Fibroblast of gingiva (primary cell): Measurements from ENCODE around the gene BRDT.

Experiments used
- DNase-seq: peaks from one replicate; pipeline ENCODE4 v3.0.0-alpha.2; 2011; ENCODE audit warnings: low read depth

Gene BRDT

DNA sequence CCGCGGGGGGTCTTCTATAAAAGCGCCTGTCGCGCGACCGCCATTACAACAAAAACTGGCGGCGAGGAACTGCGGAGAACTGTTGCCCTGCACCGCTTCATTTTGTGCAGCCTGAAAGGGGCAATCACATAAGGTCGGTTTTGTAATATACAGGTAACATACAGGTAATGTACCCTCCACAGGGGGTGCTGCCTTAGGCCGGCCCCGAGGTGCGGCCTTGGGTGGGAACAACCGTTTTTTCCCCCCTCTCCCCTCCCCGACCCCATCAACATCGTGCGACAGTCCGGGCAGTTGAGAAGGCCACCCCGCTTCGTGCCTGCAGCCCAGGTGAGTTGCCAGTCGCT lies at the start of gene BRDT:
BRDT (plus strand) TSS at position 46 of the 344 bp plus-strand sequence. CDS start 13,354 bp downstream, outside the sequence.
- DNase-seq, result no peak

DNA sequence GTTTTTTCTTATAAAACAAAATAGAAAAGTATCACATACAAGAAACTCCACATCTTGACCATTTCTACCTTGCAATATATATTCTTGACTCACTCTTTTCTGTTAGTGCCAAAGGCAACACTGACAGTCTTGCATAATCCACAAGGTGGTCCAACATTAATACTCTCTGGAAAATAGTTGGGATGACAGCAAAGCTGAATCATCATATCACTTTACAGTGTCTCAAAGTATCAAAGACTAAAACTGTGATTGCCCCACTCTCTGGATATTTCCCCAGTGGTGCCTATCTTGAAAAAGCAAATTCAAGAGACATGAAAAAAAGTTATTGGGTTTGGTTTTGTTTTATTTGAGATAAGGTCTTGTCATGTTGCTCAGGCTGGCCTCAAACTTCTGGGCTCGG lies 48.6 kb upstream of the BRDT start:
- peak; percentile 94 for DNase-seq

DNA sequence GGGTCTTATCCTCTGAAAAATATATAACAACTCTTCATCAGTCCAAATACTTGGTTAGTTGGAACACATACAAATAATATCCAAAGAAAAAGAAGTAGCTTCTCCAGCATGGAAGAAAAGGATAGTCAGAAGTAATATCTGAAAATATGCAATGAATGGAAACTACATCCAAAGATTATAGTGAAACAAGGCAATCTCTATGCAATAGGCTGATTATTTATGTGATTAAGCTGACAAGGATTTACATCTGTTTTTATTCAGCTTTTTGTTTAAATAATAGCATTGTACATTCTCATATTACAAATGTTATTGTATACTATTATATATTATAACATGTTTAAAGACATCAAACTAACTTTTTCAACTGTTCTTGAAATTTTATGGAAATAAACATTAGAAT lies 48.0 kb upstream of the BRDT start:
- peak; percentile 70 for DNase-seq

DNA sequence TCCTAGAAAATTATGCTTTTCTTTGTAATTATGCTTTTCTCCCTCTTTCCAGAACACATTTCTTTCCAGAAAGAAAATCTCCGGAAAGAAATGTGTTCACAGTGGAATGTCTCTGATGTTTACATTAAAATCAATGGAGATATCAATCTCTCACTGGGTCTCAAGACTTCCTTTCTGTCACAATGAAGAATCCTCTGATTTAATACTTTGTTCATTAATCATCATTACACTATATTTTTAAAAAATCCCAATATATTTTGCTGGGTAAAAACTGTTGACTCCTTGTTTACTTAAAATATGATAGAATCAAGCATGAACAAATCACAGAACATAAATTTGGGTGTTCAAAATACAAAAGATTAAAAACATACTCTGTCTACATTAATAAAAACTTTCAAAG lies 36.9 kb upstream of the BRDT start:
- no peak for DNase-seq

DNA sequence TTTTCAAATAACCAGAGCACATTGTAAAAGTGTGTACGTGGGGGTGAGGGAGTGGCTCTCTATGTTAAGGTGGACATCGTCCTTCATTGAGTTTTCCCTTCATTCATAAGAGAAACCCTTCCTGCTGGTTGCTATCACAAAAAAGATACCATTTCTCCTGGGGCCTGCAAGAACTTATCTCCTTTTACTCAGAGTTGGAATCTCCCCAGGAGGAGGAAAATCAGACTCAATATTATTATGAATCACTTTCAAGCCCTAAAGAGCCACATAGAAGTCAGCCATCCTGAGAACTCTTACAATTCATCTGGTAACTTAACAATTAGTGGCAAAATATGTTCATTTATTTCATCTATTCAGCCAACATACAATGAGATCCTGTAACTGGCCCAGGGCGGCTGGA lies 36.2 kb upstream of the BRDT start:
- no peak for DNase-seq

DNA sequence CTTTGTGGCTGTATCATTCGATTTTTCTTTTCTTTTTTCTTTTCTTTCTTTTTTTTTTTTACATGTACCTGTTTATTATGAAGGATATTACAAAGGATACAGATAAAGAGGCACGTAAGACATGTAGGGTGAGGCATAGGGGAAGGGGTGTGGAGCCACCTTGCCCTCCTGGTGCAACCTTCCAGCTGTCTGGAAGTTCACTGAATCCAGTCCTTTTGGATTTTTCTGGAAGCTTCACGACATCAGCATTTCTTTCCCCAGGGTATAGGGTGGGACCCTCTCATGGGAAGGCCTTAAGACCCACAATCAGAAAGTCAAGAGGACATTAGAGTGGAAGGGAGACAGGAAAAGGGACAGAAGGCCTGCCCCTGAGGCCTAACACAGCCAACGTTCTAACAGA lies 33.2 kb upstream of the BRDT start:
- no peak for DNase-seq

DNA sequence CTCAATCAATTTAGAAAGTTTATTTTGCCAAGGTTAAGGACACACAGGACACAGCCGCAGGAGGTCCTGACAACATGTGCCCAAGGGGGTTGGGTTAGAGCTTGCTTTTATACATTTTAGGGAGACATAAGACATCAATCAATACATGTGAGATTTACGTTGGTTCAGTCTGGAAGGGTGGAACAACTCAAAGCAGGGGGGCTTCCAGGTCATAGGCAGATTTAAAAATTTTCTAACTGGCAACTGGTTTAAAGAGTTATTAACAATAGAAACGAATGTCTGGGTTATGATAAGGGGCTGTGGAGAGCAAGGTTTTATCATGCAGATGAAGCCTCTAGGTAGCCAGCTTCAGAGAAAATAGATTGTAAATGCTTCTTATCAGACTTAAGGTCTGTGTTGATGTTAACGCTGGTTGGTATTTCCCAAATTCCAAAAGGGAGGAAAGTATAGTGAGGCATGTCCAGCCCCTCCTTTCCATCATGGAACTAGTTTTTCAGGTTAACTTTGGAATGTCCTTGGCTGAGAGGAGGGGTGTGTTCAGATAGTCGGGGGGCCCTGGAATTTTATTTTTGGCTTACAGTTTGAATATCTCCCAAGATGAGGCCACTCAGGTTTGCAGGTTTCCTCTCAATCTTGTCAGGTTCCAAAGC lies 32.3 kb upstream of the BRDT start:
- DNase-seq, result no peak

DNA sequence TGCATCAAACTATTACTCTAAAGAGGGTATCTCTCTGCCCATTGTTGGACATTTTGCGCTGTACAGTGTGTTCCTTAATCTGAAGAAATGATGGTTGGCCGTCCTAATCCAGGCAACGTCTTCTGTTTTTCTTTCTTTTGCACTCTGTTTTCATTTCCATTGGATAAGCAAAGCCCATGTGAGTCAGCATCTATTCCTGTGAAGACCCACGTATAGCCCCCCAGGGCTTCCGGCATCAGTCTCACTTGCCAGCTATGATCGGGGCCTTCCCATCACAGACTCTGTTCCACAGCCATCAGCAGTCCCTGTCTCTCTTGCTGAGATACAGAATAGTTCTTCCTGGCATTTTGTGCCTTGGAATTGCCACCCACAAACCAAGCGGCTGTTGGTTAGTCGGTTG lies 29.2 kb upstream of the BRDT start:
- DNase-seq, result no peak

DNA sequence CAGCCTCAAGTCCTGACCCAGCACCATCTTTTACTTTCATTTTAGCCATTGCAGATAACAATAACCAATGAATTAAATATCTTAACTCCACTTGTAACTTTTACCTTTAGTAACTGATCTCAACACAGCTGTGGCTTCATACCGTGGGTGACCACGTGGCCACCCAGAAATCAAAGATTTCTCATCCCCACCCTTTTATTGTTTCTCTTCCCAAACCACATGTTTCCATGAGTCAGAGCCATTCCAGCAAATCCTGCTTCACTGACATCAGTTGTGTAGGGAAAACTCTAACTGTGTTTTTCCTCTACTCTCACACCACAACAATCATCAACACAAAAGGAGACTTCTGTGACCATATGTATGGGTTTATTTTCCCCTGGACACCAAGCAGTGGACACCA lies 25.1 kb upstream of the BRDT start:
- peak; percentile 60 for DNase-seq

DNA sequence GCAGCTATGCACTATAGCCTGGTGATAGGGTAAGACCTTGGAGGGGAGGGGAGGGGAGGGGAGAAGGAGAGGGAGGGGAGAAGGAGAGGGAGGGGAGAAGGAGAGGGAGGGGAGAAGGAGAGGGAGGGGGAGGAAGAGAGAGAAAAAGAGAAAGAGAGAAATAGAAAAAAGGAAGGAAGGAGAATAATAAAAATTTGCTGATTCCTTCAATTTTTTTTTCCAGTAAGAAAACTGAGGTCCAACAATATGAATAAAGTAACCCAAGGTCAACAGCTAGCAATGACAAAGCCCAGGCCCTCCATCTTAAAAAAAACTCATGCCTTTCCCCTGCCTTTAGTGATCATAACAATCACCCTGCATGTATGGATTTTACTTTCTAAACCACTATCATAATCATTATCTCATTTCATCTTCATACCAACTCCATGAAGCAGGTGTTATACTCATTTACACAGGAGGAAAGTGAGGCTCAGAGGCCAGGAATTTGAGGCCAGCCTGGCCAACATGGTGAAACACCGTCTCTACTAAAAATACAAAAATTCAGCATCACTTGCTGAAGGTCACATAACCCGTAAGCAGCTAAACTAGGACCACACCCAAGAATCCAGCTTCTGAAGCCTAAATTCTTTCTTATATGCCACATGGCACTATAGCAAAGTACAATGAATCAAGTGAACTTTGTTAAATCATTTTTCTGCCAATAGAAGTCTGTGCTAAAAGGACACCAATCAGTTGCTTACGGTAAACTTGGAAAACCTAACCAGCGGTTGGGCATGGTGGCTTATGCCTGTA lies 23.4 kb upstream of the BRDT start:
- DNase-seq, result no peak

DNA sequence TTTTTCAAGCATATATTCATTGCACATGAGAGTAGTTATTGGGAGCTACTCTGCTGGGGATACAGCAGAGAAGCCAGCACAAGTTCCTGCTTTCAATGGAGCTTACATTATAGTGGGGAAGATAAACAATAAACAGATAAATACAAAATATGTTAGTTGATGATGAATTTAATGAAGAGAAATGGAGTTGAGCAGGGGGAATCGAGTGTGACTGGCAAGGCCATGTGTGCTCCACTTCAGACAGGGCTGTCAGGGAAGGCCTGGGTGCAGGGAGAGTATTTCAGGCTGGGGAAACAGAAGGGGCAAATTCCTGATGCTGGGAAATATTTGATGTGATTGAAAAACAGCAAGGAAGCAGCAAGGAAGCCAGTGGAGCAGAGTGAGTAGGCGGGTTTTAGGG lies 21.2 kb upstream of the BRDT start:
- no peak for DNase-seq

DNA sequence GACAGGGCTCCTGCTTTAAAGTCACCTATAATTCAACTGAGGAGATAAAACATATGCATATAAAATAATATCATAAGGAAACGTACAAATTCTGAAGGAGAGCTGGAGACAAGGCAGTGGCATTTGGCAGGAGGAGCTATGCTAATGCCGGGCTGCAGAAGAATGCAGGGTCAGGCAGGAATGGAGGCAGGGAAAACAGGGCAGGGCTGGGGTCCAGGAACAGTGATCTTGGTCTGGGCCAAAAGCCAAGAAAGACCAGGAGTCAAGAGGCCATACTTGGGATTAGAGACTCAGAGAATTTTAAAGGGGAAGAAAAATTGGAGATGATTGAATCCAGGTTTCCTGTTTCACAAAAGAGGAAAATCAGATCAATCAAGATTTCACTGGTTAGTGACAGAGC lies 20.0 kb upstream of the BRDT start:
- DNase-seq, result peak; percentile 7

DNA sequence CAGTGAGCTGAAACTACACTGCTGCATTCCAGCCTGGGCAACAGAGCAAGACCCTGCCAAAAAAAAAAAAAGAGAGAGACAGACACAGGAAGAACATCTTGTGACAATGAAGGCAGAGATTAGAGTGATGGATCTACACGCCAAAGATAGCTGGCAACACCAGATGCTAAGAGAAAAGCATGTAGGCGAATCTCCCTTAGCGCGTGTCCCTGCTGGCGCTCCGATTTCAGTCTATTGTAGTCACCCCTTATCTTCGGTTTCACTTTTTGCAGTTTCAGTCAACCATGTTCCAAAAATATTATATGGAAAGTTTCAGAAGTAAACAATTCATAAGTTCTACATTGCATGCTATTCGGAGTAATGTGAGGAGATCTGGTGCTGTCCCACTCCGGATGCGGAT lies 11.6 kb upstream of the BRDT start:
- no peak for DNase-seq

DNA sequence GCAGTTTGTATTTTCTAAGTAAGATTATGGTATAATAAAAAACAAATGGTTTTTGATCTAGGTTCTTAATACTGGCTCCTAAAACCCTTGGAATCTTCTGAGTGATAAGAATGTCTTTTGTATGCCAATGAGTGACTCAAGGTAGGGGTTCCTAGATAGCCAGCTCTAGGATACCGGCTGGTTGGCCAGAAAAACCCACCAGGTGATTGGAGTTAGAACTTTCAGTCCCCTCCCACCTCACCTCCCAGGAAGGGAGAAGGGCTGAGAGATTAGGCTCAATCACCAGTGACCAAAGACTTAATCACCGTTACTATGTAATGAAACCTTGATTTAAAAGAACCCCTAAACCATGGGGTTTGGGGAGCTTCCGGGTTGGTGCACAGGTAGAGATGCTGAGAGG lies 8.7 kb upstream of the BRDT start:
- no peak for DNase-seq

DNA sequence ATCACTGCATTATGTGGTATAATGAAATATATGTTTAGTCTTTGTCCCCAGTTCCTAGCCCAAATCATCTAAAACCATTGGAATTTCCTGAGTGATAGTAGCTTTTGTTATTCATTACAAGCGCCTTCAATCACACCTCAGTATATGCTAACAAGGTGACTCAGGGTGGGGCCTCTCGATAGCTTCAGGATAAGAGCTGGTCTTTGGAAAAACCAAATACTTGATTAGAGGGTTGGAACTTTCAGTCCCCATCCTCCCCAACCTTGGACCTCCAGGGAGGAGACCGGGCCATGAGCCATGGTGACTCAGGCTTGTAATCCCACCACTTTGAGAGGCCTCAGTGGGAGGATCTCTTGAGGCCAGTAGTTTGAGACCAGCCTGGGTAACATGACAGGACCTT lies 5.1 kb upstream of the BRDT start:
- no peak for DNase-seq

DNA sequence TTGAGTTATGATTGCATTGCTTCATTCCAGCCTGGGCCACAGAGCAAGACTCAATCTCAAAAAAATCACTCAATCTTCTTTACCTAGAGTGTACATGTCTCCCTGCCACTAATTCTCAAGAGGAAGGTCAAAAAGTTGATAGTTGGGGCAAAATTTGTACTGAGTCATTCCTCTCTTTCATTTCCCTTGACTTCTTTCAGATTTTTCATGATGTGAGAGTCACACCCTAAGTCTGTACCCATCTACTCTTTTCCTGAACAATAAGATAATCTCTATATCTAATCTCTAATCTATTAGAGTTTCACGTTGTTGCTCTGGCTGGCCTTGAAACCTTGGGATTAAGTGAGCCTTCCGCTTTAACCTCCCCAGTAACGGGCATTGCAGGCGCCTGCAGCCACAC lies 1.1 kb upstream of the BRDT start:
- DNase-seq, result no peak

DNA sequence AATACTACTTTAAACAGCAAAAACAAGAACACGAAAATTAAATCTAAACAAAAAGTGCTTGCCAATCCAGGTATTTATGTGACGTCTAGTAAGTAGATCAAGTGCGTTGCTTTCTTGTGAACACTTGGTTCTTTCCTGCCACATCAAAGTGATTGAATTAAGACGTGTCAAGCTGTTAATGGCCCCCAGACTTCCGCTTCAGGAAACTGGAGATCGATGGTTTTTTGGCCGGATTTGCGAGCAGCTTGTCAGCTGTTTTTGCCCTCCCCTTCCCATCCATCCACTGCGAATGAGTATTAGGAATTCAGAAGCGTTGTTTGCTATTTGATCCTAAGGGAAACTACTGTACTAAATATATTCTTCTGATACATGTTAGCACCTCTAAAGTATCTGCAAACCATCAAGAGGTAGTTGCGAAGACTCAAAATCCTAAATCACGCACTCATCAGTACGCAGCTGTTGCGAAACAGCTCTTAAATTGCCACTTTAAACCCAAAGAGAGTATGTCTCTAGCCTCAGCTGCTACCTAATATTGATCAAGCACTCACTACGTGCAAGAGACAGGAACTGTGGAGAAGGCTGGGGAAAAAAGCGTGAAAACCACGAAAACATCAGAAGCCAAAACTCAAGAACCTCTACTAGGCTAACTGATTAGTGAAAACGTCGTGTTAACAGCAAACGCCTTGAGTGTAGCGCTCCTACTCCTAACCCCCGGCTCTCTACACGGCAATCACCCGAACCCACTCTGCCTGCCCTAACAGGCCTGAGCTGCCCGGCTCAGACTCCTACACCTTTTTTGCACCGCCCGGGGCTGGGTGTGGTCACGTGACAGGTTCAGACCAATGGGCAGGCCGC lies 473 bp upstream of the BRDT start:
- DNase-seq, result no peak

DNA sequence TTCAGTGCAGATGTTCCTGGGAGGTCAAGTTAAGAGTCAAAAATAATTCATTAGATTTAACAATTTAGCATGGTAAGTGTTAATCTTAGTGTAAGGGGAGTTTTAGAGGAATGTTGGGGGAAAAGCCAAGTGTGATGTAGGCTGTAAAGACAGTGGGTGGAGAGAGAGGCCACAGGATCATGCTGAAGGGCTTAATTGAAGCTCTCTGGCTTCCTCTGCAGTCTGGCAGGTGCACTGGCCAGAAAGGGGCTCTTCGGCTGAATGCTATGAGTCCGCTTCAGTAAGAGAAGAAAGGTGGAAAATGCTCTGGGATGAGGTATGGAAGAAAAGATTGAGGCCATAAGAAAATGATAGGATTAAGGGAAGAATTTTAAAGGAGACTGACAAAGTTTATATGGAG lies 3.0 kb downstream of the BRDT start:
- no peak for DNase-seq

DNA sequence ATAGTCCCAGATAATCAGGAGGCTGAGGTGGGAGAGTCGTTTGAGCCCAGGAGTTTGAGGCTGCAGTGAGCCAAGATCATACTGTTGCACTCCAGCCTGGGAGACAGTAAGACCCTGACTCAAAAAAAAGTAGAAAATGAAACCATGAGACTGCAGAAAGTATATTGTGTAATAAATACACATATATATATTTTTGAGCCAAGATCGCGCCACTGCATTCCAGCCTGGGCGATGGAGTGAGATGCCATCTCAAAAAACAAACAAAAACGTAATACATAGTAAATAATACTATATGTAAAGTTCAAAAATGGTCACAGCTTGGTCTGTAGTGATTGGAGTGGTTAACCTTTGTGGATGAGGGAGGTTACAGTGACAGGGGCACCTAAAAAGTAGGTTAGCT lies 9.7 kb downstream of the BRDT start:
- no peak for DNase-seq

DNA sequence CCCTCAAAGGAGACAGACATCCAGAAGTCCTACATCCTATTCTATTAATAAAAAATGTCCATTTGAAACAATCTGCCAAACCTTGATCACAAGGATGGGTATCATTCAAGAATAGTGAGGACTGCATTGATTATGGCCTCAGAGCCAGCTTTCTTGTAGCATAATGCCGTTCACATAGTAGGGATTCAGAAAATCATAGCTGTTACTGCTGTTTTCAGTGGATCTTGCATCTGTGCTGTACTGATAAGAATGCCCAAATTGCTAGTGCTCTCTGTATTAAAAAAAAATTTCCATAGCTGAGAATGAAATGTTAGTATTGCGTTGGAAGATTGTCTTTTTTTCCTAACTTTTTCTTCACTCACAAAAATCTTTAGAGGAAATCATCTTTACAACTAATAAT lies 19.1 kb downstream of the BRDT start:
- DNase-seq, result no peak

DNA sequence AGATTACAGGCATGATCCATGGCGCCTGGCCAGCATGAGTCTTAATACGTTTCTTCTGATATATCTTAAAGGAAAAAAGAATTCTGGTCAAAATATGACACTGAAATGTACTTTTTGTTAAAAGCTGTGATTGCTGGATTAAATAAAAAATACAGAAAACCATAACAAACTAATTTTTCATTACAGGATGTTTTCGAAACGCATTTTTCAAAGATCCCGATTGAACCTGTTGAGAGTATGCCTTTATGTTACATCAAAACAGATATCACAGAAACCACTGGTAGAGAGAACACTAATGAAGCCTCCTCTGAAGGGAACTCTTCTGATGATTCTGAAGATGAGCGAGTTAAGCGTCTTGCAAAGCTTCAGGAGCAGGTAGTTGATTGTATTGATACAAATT lies 30.2 kb downstream of the BRDT start:
- no peak for DNase-seq

DNA sequence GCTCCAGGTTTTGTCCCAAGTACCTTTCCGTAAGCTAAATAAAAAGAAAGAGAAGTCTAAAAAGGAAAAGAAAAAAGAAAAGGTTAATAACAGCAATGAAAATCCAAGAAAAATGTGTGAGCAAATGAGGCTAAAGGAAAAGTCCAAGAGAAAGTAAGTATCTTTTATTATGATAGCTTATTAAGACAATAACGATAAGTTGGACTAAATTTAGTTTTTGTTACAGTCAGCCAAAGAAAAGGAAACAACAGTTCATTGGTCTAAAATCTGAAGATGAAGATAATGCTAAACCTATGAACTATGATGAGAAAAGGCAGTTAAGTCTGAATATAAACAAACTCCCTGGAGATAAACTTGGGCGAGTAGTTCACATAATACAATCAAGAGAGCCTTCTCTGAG lies 31.5 kb downstream of the BRDT start:
- DNase-seq, result no peak

DNA sequence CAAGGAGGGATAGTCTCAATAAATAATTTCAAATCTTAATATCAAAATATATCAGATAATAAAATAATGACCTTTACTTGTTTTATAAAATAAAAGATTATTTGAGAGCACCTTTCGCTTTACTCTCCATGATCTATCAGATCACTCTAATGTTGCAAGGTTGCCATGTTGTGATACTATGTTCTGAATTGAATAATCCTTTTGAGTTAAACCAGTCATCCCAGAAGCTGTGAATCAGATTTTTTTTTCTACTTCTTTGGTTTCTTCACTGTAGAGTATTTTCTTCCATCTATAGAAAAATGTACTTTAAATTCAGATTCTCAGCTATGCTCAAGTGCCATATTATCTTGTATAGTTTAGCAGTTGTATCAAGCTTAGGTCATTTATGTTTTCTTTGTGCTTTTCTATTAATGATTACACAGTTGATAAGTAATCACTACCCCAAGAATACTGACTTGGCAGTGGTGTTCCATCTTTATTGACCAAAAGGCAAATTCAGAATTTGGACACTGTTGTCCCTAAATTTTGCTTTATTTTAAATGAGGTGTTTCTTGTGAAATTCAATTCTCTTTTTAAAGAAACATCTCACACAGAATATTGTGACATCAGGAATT lies 32.9 kb downstream of the BRDT start:
- no peak for DNase-seq
